ENCODE data around the gene MECP2. TPM values are rescaled to one million over a fixed set of nuclear protein-coding genes. Genes with fewer than 3 reads are reported as not detected.
"Not testable (repeated sequence)": the region's sequence is repeated elsewhere in the genome, so short reads cannot be mapped to it uniquely, and the experiment has no call there.

The MECP2 gene
- total RNA-seq, 1 donor from 2014 or later, result 57.6 TPM

GRCh38 chrX:153988493-153988892 lies 109.0 kb downstream of the MECP2 start:
- ATAC-seq (no peak), DNase-seq (no peak)
- Histone ChIP-seq H3K27ac (no peak overlapping the region), H3K9me3 (no peaks in the 10 kb centered on the region), H3K4me3 (no peak overlapping the region), H3K4me1 (peaks cover 8% of the 10 kb centered on the region), H3K27me3 (ENCODE audit: low read depth) (no peaks in the 10 kb centered on the region), H3K36me3 (no peaks in the 10 kb centered on the region)
- intact Hi-C loops (cut with DNase I), result no loop called here
- TF ChIP-seq CTCF (IDR thresholded peaks at IDR 0.05), result no peak

- no peaks in the 10 kb centered on the region for H3K36me3 ChIP-seq
- H3K27ac ChIP-seq, result peak overlapping the region; percentile 83
- DNase-seq (no peak), ATAC-seq (no peak)
- intact Hi-C loops (cut with DNase I), result no loop called here
- TF ChIP-seq CTCF (IDR thresholded peaks at IDR 0.05), result no peak
- H3K4me1 ChIP-seq, result peaks cover 13% of the 10 kb centered on the region
- H3K4me3 ChIP-seq, result no peak overlapping the region
- H3K27me3 ChIP-seq (ENCODE audit: low read depth), result no peaks in the 10 kb centered on the region
- no peaks in the 10 kb centered on the region for H3K9me3 ChIP-seq
Observed at GRCh38 chrX:153984351-153985178, 113.0 kb downstream of the MECP2 start.

- ATAC-seq, result no peak
- no peaks in the 10 kb centered on the region for H3K9me3 ChIP-seq
- TF ChIP-seq CTCF (IDR thresholded peaks at IDR 0.05), result no peak
- H3K36me3 ChIP-seq, result no peaks in the 10 kb centered on the region
- intact Hi-C loops (cut with DNase I), result no loop called here
- DNase-seq, result no peak
- H3K27ac ChIP-seq, result no peak overlapping the region
- no peaks in the 10 kb centered on the region for H3K27me3 ChIP-seq (ENCODE audit: low read depth)
- peaks cover 13% of the 10 kb centered on the region for H3K4me1 ChIP-seq
- H3K4me3 ChIP-seq, result no peak overlapping the region
Observed at GRCh38 chrX:153983321-153983801, 114.2 kb downstream of the MECP2 start.

- DNase-seq, result peak; percentile 73
- no peak for TF ChIP-seq CTCF (IDR thresholded peaks at IDR 0.05)
- Histone ChIP-seq H3K27me3 (ENCODE audit: low read depth) (no peaks in the 10 kb centered on the region), H3K9me3 (no peaks in the 10 kb centered on the region), H3K4me3 (no peak overlapping the region), H3K4me1 (peaks cover 13% of the 10 kb centered on the region), H3K36me3 (no peaks in the 10 kb centered on the region), H3K27ac (peak overlapping the region; percentile 49)
- peak; percentile 35 to 64 for ATAC-seq
- intact Hi-C loops (cut with DNase I), result no loop called here
Observed at GRCh38 chrX:153981771-153982533, 115.6 kb downstream of the MECP2 start.

GRCh38 chrX:153981231-153981630 lies 116.3 kb downstream of the MECP2 start:
- no peak for DNase-seq
- peak overlapping the region; percentile 49 for H3K27ac ChIP-seq

GRCh38 chrX:153980394-153980793 lies 117.1 kb downstream of the MECP2 start:
- H3K27ac ChIP-seq; H3K27me3 ChIP-seq (ENCODE audit: low read depth); H3K36me3 ChIP-seq; intact Hi-C loops (cut with DNase I); ATAC-seq; H3K9me3 ChIP-seq; DNase-seq; H3K4me3 ChIP-seq: not testable (repeated sequence)
- H3K4me1 ChIP-seq, result peaks cover 13% of the 10 kb centered on the region

More at GRCh38 chrX:153981231-153981630, 116.3 kb downstream of the MECP2 start:
- ATAC-seq, result no peak
- TF ChIP-seq CTCF (IDR thresholded peaks at IDR 0.05), result no peak
- peaks cover 13% of the 10 kb centered on the region for H3K4me1 ChIP-seq
- H3K4me3 ChIP-seq, result no peak overlapping the region
- no peaks in the 10 kb centered on the region for H3K9me3 ChIP-seq
- no peaks in the 10 kb centered on the region for H3K27me3 ChIP-seq (ENCODE audit: low read depth)
- intact Hi-C loops (cut with DNase I), result no loop called here
- H3K36me3 ChIP-seq, result no peaks in the 10 kb centered on the region

Measured in lower lobe of right lung (tissue), 2 donors.